HL-60 (cell line): ENCODE measurements around the gene MAP3K14.

Source experiments
- DNase-seq, 2 experiments: peaks; one replicate each; pipeline ENCODE4 v3.0.0-alpha.2; 2010 to 2020; ENCODE audit warnings: low read depth in 1 of 2, low spot score in 1 of 2
- H3K27ac ChIP-seq: fragments of 250-450 bp; sonication (Bioruptor Pico); replicated peaks from 2 replicates; pipeline ENCODE4 v1.5.1; 2020; ENCODE audit warnings: mild to moderate bottlenecking, moderate library complexity
- H3K27me3 ChIP-seq: fragments of 250-450 bp; sonication (Bioruptor Pico); 2 replicates; pipeline ENCODE4 v1.5.1; 2021; ENCODE audit warnings: mild to moderate bottlenecking, moderate library complexity; ENCODE audit not compliant: insufficient read depth, poor library complexity, severe bottlenecking
- H3K4me3 ChIP-seq: replicated peaks from 2 replicates; pipeline ENCODE4 v1.5.1; 2011; ENCODE audit warnings: mild to moderate bottlenecking, control low read depth, low read length; ENCODE audit not compliant: insufficient read depth
- CTCF ChIP-seq: IDR thresholded peaks from one replicate; pipeline ENCODE4 v1.5.1; 2011; ENCODE audit warnings: low read length, control low read depth, inconsistent platforms; ENCODE audit not compliant: insufficient read depth
- GABPA ChIP-seq: IDR thresholded peaks from 2 replicates; pipeline ENCODE4 v1.6.1; 2012; ENCODE audit warnings: low read depth
- POLR2AphosphoS5 ChIP-seq: IDR thresholded peaks from 2 replicates; pipeline ENCODE4 v1.6.1; 2012; ENCODE audit warnings: low read depth
- REST ChIP-seq: IDR thresholded peaks from 2 replicates; pipeline ENCODE4 v1.6.1; 2012; ENCODE audit warnings: low read depth; ENCODE audit not compliant: insufficient replicate concordance
- SPI1 ChIP-seq: IDR thresholded peaks from 2 replicates; pipeline ENCODE4 v1.6.1; 2012; ENCODE audit warnings: low read depth, mild to moderate bottlenecking, borderline replicate concordance

MAP3K14 gene

GRCh38 chr17:45233423-45233924 is 83.3 kb downstream of the MAP3K14 start:
- H3K27me3 ChIP-seq: no peaks in the 10 kb centered on the region
- H3K4me3 ChIP-seq: no peak overlapping the region
- DNase-seq: no peak
- TF ChIP-seq GABPA: no peak
- no peak for TF ChIP-seq POLR2AphosphoS5
- TF ChIP-seq REST: no peak
- no peak for TF ChIP-seq SPI1
- TF ChIP-seq CTCF: no peak
- no peak overlapping the region for H3K27ac ChIP-seq

- DNase-seq: no peak
- TF ChIP-seq CTCF (no peak), REST (no peak), SPI1 (no peak), GABPA (no peak), POLR2AphosphoS5 (no peak)
- H3K4me3 ChIP-seq: no peak overlapping the region
- no peak overlapping the region for H3K27ac ChIP-seq
- H3K27me3 ChIP-seq: no peaks in the 10 kb centered on the region
Observed at GRCh38 chr17:45232514-45233422, 84.1 kb downstream of the MAP3K14 start.

- H3K4me3 ChIP-seq: no peak overlapping the region
- no peak overlapping the region for H3K27ac ChIP-seq
- TF ChIP-seq SPI1 (no peak), GABPA (no peak), POLR2AphosphoS5 (no peak), CTCF (no peak), REST (no peak)
- DNase-seq: no peak
- H3K27me3 ChIP-seq: no peaks in the 10 kb centered on the region
Observed at GRCh38 chr17:45231481-45232116, 85.2 kb downstream of the MAP3K14 start.
